SU-DHL-6 (cell line): ENCODE results near the gene NPAS3.

Source experiments
- EZH2phosphoT487 ChIP-seq: fragments of 200-600 bp; sonication (generic), shearing (Covaris generic); conservative IDR thresholded peaks from 2 replicates; pipeline ENCODE4 v1.6.1; 2018; ENCODE audit warnings: mild to moderate bottlenecking, antibody characterized with exemption, low read length, moderate library complexity, mixed read lengths
- TF ChIP-seq, protein P1 (sequence below): fragments of 200-600 bp; sonication (generic); IDR thresholded peaks from one replicate; pipeline ENCODE4 v1.5.1; 2017; ENCODE audit warnings: antibody characterized with exemption, mild to moderate bottlenecking, low read length, moderate library complexity; ENCODE audit not compliant: insufficient read depth, poor library complexity, severe bottlenecking

DNA sequence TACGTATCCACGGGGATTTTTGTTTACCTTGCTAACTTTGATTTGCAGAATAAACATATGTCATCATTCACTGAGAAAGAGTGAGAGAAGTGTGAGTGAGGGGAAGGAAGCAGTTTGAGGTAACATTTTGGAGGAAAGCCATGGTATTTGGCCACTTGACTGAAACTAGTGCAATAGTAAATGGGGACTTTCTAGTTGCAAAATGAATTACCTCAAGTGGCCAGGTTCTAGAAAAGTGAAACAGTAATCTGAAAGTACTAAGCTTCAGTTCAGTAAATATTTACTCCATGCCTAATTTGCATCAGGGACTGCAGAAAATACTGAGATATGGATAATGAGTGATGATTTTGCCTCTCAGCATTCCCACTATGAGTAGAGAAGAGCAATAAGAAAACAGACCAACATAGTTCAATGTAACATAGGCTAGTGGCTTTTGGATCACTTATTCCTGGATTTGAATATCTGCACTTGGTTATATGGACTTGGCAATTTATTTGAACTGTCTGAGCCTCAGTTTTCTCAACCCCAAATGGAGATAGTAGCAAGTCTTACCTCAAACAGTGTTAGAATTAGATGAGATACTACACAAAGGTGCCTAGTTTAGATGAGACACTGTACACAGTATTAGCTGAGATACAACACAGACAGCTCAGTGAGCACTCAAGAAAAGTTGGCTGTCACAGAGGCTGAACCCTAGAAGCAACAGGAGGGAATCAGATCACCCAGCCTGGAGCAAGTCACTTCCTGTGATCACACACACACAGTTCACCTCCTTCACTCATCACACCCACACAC lies 439.1 kb downstream of the NPAS3 start:
- TF ChIP-seq, protein P1, sequence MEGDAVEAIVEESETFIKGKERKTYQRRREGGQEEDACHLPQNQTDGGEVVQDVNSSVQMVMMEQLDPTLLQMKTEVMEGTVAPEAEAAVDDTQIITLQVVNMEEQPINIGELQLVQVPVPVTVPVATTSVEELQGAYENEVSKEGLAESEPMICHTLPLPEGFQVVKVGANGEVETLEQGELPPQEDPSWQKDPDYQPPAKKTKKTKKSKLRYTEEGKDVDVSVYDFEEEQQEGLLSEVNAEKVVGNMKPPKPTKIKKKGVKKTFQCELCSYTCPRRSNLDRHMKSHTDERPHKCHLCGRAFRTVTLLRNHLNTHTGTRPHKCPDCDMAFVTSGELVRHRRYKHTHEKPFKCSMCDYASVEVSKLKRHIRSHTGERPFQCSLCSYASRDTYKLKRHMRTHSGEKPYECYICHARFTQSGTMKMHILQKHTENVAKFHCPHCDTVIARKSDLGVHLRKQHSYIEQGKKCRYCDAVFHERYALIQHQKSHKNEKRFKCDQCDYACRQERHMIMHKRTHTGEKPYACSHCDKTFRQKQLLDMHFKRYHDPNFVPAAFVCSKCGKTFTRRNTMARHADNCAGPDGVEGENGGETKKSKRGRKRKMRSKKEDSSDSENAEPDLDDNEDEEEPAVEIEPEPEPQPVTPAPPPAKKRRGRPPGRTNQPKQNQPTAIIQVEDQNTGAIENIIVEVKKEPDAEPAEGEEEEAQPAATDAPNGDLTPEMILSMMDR = no peak
- TF ChIP-seq EZH2phosphoT487 = no peak
